Measurements from ENCODE around the gene DUSP18.
"Not testable (repeated sequence)": the region's sequence is repeated elsewhere in the genome, so short reads cannot be mapped to it uniquely, and the experiment has no call there.

The DUSP18 gene

DNA sequence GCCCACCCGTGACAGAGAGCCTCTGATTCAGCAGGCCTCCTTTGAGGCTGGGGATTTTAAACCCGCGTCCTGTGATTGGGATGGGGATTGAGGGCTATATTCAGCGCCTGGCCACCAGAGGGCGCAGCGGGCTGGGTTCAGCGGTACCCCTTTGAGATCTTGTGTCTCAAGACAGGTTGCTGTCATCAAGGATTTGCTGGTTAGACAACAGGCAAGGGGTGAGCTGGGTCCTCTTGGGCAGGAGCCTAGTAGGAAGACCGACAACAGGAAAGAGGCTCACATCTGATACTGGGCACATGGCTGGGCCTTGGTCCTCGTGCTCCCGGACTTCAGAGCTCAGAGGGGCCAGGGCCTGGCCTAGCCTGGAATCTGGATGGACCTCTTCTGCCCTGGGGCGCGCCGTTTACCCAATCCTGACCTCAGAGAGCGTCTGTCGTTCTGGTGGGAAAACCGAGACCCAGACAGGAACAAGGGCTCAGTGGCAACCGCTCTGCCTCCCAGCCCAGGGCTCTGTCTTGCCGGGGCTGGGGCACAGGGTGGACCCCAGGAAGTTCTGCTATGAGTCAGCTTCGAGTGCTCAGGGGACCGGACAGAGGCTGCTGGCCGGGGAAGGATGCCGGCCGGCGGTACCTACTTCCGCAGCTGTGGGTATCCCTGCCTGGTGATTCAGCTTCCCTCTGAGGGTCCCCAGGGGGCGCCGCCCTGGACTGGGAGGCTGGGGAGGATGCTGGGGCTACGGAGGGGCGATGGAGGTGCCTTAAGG is 33.0 kb downstream of the DUSP18 start:
- DNase-seq (ENCODE audit: low read depth) = peak; percentile 91
- no peak overlapping the region for H3K4me3 ChIP-seq (ENCODE audit: low read depth, low read length)
- TF ChIP-seq, protein P1, sequence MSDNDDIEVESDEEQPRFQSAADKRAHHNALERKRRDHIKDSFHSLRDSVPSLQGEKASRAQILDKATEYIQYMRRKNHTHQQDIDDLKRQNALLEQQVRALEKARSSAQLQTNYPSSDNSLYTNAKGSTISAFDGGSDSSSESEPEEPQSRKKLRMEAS (IDR thresholded peaks at IDR 0.05; ENCODE audit: low read depth, low read length) = peak; percentile 80
- TF ChIP-seq POLR2A (IDR thresholded peaks at IDR 0.05; ENCODE audit: extremely low read depth, insufficient read length) (no peak), MYC (IDR thresholded peaks at IDR 0.05; ENCODE audit: low read depth, low read length) (peak; percentile 77)
- TF ChIP-seq, protein P2, sequence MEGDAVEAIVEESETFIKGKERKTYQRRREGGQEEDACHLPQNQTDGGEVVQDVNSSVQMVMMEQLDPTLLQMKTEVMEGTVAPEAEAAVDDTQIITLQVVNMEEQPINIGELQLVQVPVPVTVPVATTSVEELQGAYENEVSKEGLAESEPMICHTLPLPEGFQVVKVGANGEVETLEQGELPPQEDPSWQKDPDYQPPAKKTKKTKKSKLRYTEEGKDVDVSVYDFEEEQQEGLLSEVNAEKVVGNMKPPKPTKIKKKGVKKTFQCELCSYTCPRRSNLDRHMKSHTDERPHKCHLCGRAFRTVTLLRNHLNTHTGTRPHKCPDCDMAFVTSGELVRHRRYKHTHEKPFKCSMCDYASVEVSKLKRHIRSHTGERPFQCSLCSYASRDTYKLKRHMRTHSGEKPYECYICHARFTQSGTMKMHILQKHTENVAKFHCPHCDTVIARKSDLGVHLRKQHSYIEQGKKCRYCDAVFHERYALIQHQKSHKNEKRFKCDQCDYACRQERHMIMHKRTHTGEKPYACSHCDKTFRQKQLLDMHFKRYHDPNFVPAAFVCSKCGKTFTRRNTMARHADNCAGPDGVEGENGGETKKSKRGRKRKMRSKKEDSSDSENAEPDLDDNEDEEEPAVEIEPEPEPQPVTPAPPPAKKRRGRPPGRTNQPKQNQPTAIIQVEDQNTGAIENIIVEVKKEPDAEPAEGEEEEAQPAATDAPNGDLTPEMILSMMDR (IDR thresholded peaks at IDR 0.05; ENCODE audit: low read depth, low read length) = peak; percentile 87

DNA sequence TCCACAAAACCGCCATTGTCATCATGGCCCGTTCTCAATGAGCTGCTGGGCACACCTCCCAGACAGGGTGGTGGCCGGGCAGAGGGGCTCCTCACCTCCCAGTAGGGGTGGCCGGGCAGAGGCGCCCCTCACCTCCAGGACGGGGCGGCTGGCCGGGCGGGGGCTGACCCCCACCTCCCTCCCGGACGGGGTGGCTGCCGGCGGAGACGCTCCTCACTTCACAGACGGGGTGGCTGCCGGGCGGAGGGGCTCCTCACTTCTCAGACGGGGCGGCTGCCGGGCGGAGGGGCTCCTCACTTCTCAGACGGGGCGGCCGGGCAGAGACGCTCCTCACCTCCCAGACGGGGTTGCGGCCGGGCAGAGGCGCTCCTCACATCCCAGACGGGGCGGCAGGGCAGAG is 36.2 kb downstream of the DUSP18 start:
- not testable (repeated sequence) for DNase-seq (ENCODE audit: low read depth)

DNA sequence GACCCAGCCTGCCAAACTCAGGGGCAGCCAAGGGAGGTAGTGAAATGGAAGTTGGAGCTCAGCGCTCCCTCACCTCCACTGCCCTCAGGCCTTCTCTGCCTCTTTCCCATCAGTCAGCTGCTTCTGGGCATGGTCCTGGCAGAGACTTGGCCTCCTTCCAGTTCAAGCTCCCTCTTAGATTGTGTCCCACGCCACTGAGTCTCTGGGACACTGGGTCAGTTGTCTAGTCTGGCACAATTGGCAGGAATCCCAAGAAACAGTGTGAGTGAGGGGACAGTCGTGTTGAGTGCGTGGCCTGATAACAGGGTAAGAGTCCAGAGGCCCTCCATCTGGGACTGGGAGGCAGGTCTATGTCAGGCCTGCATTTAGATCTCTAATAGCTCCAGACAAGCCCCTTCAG is 39.2 kb downstream of the DUSP18 start:
- no peak for DNase-seq (ENCODE audit: low read depth)
- TF ChIP-seq POLR2A (IDR thresholded peaks at IDR 0.05; ENCODE audit: extremely low read depth, insufficient read length) (no peak), MYC (IDR thresholded peaks at IDR 0.05; ENCODE audit: low read depth, low read length) (no peak)
- TF ChIP-seq, protein P2 (IDR thresholded peaks at IDR 0.05; ENCODE audit: low read depth, low read length) = no peak
- TF ChIP-seq, protein P1 (IDR thresholded peaks at IDR 0.05; ENCODE audit: low read depth, low read length) = no peak
- no peak overlapping the region for H3K4me3 ChIP-seq (ENCODE audit: low read depth, low read length)

More for the DNA sequence above, 36.2 kb downstream of the DUSP18 start:
- not testable (repeated sequence) for H3K4me3 ChIP-seq (ENCODE audit: low read depth, low read length)

DNA sequence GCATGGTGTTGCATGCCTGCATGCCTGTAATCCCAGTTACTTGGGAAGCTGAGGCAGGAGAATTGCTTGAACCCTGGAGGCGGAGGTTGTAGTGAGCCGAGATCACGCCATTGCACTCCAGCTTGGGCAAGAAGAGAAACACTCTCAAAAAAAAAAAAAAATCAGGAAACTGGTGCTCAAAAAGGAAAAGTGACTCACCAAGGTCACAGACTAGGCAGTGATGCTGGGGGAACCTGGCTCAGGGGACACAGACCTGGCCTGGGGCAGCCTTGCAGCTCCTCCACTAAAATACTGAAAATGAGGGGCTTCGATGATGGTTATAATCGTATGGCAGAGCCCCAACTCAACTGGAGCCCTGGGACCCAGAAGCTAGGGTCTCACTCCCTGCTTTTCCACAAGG is 40.2 kb downstream of the DUSP18 start:
- no peak for DNase-seq (ENCODE audit: low read depth)
- H3K4me3 ChIP-seq (ENCODE audit: low read depth, low read length) = no peak overlapping the region
- TF ChIP-seq MYC (IDR thresholded peaks at IDR 0.05; ENCODE audit: low read depth, low read length) (no peak), POLR2A (IDR thresholded peaks at IDR 0.05; ENCODE audit: extremely low read depth, insufficient read length) (no peak)
- TF ChIP-seq, protein P1 (IDR thresholded peaks at IDR 0.05; ENCODE audit: low read depth, low read length) = no peak
- TF ChIP-seq, protein P2 (IDR thresholded peaks at IDR 0.05; ENCODE audit: low read depth, low read length) = no peak

DNA sequence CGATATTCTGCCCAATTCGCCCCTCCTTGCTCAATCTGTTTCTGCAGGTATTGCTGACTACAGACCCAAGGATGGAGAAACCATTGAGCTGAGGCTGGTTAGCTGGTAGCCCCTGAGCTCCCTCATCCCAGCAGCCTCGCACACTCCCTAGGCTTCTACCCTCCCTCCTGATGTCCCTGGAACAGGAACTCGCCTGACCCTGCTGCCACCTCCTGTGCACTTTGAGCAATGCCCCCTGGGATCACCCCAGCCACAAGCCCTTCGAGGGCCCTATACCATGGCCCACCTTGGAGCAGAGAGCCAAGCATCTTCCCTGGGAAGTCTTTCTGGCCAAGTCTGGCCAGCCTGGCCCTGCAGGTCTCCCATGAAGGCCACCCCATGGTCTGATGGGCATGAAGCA is 41.3 kb downstream of the DUSP18 start:
- peak; percentile 35 for DNase-seq (ENCODE audit: low read depth)
- TF ChIP-seq, protein P1 (IDR thresholded peaks at IDR 0.05; ENCODE audit: low read depth, low read length) = no peak
- TF ChIP-seq MYC (IDR thresholded peaks at IDR 0.05; ENCODE audit: low read depth, low read length) (no peak), POLR2A (IDR thresholded peaks at IDR 0.05; ENCODE audit: extremely low read depth, insufficient read length) (no peak)
- TF ChIP-seq, protein P2 (IDR thresholded peaks at IDR 0.05; ENCODE audit: low read depth, low read length) = no peak
- no peak overlapping the region for H3K4me3 ChIP-seq (ENCODE audit: low read depth, low read length)

DNA sequence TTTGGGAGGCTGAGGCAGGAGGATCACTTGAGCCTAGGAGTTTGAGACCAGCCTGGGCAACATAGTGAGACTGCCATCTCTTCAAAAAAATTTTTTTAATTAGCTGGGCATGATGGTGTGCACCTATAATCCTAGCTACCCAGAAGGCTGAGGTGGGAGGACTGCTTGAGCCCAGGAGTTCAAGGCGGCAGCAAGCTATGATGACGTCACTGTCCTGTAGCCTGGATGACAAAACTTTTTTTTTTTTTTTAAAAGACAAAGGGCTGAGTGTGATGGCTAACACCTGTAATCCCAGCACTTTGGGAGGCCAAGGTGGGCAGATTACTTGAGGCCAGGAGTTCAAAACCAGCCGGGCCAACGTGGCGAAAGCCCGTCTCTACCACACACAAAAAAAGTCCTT is 47.8 kb downstream of the DUSP18 start:
- H3K4me3 ChIP-seq (ENCODE audit: low read depth, low read length); DNase-seq (ENCODE audit: low read depth): not testable (repeated sequence)

DNA sequence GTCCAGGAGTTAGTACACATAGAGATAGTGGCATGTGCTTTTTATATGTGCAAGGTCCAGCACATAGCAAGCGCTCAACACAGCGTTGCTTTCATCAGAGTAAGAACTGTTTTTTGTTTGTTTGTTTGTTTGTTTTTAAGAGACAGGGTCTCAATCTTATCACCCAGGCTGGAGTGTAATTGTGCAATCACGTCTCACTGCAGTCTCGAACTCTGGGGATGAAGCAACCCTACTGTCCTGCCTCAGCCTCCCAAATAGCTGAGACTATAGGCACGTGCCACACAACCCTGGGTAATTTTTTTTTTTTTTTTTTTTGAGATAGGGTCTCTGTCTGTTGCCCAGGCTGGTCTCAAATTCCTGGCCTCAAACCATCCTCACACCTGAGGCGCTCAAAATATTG is 49.9 kb downstream of the DUSP18 start:
- no peak overlapping the region for H3K4me3 ChIP-seq (ENCODE audit: low read depth, low read length)
- TF ChIP-seq POLR2A (IDR thresholded peaks at IDR 0.05; ENCODE audit: extremely low read depth, insufficient read length) (no peak), MYC (IDR thresholded peaks at IDR 0.05; ENCODE audit: low read depth, low read length) (no peak)
- TF ChIP-seq, protein P1 (IDR thresholded peaks at IDR 0.05; ENCODE audit: low read depth, low read length) = no peak
- TF ChIP-seq, protein P2 (IDR thresholded peaks at IDR 0.05; ENCODE audit: low read depth, low read length) = no peak
- no peak for DNase-seq (ENCODE audit: low read depth)
